ENCODE data around the gene PRPSAP2.

DNA sequence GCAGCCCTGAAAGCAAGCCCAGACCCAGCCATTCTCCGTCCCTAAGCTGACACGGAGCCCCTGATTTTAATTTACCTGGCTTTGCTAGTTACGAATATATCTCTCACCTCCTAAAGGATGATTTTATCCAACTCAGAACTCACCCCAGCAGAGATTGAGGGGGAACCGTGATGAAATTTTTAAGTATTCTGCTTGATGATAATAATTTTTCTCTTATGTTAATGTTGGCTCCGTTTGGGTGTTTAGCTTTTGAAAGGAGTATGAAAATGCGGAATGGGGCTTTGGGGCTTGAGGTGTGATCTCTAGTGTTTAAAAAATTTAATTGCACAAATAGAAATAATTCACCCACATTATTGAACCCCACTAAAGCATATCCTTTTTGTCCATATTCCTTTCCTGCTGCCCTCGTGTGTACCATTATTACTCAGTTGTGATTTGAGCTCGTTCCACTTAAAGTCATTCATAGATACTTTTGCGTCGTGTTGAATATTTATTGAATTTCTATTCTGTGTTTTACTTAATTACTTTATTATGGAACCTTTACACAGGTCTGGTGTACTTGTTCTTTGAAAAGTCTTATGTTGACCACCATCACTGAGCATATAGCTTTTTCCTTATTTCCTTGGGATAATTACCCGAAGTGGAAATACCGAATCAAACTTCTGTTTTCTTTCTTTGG is 775 bp downstream of the PRPSAP2 start:
- TF ChIP-seq NFE2L2 (IDR thresholded peaks at IDR 0.05; ENCODE audit: low read depth, low read length) = no peak
- TF ChIP-seq RFX5 (IDR thresholded peaks at IDR 0.05; ENCODE audit: low read depth, low read length) = no peak
- TF ChIP-seq POLR2A (IDR thresholded peaks at IDR 0.05; ENCODE audit: low read depth, low read length) = no peak
- no peak for TF ChIP-seq RAD21 (IDR thresholded peaks at IDR 0.05; ENCODE audit: low read length)
- TF ChIP-seq, protein P1, sequence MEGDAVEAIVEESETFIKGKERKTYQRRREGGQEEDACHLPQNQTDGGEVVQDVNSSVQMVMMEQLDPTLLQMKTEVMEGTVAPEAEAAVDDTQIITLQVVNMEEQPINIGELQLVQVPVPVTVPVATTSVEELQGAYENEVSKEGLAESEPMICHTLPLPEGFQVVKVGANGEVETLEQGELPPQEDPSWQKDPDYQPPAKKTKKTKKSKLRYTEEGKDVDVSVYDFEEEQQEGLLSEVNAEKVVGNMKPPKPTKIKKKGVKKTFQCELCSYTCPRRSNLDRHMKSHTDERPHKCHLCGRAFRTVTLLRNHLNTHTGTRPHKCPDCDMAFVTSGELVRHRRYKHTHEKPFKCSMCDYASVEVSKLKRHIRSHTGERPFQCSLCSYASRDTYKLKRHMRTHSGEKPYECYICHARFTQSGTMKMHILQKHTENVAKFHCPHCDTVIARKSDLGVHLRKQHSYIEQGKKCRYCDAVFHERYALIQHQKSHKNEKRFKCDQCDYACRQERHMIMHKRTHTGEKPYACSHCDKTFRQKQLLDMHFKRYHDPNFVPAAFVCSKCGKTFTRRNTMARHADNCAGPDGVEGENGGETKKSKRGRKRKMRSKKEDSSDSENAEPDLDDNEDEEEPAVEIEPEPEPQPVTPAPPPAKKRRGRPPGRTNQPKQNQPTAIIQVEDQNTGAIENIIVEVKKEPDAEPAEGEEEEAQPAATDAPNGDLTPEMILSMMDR (conservative IDR thresholded peaks at IDR 0.05; ENCODE audit: low read depth, low read length) = no peak
- TF ChIP-seq MXI1 (IDR thresholded peaks at IDR 0.05; ENCODE audit: borderline replicate concordance, low read depth, low read length) = no peak
- no peak for TF ChIP-seq BHLHE40 (IDR thresholded peaks at IDR 0.05; ENCODE audit: low read depth, low read length)
- no peak for TF ChIP-seq RCOR1 (IDR thresholded peaks at IDR 0.05; ENCODE audit: insufficient replicate concordance, low read length)
